Measurements from ENCODE around the gene MERTK.
"Not testable (repeated sequence)": the region's sequence is repeated elsewhere in the genome, so short reads cannot be mapped to it uniquely, and the experiment has no call there.

MERTK gene

DNA sequence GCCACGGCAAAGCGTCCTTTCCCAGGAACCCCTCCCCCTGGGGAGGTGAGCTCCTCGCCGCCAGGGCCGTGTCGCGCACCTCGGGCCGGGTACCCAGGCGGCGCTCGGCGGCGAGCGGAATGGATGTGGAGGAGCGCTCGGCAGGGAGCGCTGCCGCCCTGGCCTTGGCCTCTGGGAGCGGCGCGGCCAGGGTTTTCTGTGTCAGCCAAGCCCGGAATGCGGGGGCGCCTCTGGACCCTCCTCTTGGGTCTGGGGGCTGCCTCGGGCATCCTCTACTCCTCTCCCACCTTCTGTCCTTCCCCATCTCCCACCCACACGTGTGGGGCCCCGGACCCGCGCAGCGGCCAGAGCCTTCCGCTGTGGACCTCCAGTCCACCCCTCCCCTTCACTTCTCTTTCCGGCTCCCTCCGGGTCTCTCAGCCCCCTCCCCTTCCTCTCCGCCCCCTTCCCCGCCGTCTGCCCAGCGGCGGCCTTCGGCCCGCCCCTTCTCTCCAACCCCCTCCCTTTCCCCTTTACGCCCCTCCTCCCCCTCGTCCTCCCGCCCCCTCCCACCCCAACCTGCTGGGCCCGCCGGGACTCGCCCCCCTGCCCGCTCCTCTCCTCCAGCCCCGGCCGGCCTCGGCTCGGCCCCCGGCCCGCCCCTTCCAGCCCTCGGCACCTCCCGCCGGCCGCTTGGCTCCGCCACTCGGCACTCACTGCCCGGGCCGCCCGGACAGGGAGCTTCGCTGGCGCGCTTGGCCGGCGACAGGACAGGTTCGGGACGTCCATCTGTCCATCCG, at the start of gene MERTK:
MERTK (plus strand) TSS at position 684 of the 779 bp plus-strand sequence. CDS start 129 bp downstream, outside the sequence.
- TF ChIP-seq, protein P1, sequence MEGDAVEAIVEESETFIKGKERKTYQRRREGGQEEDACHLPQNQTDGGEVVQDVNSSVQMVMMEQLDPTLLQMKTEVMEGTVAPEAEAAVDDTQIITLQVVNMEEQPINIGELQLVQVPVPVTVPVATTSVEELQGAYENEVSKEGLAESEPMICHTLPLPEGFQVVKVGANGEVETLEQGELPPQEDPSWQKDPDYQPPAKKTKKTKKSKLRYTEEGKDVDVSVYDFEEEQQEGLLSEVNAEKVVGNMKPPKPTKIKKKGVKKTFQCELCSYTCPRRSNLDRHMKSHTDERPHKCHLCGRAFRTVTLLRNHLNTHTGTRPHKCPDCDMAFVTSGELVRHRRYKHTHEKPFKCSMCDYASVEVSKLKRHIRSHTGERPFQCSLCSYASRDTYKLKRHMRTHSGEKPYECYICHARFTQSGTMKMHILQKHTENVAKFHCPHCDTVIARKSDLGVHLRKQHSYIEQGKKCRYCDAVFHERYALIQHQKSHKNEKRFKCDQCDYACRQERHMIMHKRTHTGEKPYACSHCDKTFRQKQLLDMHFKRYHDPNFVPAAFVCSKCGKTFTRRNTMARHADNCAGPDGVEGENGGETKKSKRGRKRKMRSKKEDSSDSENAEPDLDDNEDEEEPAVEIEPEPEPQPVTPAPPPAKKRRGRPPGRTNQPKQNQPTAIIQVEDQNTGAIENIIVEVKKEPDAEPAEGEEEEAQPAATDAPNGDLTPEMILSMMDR (IDR thresholded peaks at IDR 0.05; ENCODE audit: borderline replicate concordance, insufficient read depth, low read depth, low read length): peak; percentile 51
- H3K4me3 ChIP-seq (ENCODE audit: low read depth, low read length): peak within 1 kb of the TSS; percentile 42

DNA sequence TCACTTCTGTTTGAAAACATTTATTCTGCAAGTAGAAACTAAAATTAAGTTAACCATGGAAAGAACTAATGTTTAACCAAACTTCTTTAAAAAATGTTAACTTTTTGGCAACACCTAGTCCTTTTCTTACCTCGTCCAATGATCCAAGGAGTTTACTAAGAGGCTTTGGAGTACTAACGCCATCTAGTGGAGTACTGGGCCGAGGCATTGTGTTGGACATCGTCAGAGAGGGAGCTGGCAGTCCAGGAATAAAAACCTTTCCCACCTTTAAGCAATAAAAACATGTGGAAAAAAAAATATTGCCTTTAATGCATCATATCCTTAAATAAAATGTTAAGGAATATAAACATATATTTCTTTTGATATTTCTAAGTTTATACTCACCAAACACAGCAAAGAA, 47.8 kb upstream of the MERTK start:
- H3K4me3 ChIP-seq (ENCODE audit: low read depth, low read length): not testable (repeated sequence)
- TF ChIP-seq, protein P1 (IDR thresholded peaks at IDR 0.05; ENCODE audit: borderline replicate concordance, insufficient read depth, low read depth, low read length): peak; percentile 31; the same call in 1 of the 2 replicates

DNA sequence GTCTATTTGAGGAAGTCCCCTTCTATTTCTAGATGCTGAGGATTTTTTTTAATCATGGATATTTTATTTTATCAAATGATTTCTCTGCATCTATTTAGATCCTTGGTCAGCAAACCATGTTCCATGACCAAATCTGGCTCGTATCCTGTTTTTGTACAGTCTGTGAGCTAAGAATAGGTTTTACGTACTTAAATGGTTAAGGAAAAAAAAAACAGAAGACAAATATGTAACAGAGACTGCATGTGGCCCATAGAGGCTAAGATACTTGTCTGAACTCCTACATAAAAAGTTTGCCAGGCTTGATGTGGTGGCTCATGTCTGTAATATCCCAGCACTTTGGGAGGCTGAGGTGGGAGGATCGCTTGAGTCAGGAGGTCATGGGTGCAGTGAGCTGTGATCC, 45.9 kb upstream of the MERTK start:
- H3K4me3 ChIP-seq (ENCODE audit: low read depth, low read length): not testable (repeated sequence)

DNA sequence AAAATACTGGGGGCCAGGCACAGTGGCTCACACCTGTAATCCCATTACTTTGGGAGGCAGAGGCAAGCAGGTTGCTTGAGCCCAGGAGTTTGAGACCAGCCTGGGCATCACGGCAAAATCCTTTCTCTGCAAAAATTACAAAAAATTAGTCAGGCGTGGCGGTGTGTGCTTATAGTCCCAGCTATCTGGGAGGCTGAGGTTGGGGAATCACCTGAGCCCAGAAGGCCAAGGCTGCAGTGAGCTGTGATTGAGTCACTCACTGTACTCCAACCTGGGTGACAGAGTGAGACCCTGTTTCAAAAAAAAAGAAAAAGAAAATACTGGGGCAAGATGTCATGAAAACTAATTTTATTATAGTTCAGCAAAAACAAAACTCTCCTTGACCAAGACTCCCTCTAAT, 38.4 kb upstream of the MERTK start:
- H3K4me3 ChIP-seq (ENCODE audit: low read depth, low read length): not testable (repeated sequence)

DNA sequence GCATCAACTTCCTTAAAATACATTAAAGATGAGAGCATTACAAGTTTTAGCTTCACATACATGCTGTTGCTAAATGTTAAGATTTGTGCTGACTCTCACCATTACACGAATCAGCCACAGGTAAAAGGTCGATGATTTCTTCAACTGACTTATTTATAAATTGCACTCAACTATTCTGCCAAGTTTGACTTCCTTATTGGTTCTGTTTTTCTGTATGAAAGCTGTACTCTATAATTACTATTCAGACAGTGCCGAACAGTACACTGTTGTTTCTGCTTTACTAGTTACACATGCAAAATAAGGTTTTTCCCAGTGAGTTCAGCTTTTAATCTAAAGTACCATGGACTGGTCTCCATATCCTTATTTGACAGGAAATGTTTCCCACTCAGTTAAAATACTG, 33.3 kb upstream of the MERTK start:
- not testable (repeated sequence) for H3K4me3 ChIP-seq (ENCODE audit: low read depth, low read length)

DNA sequence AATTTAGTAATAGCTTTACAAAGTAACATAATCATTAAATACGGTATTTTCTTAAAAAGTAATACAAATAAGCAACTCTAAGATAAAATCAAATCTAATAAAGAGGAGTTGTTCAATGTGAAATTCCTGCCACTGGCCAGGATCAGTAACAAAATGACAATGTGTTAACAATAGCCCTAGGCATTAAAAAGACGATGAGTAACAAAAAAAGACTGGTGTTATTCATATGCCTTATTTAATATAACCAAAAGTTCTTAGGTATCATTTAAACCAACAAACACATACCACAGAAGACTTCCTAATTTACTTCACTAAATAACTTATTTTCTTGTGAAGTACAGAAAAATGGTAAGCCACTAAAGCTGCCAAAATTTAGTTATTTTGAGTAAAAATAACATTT, 25.6 kb upstream of the MERTK start:
- H3K4me3 ChIP-seq (ENCODE audit: low read depth, low read length): not testable (repeated sequence)

DNA sequence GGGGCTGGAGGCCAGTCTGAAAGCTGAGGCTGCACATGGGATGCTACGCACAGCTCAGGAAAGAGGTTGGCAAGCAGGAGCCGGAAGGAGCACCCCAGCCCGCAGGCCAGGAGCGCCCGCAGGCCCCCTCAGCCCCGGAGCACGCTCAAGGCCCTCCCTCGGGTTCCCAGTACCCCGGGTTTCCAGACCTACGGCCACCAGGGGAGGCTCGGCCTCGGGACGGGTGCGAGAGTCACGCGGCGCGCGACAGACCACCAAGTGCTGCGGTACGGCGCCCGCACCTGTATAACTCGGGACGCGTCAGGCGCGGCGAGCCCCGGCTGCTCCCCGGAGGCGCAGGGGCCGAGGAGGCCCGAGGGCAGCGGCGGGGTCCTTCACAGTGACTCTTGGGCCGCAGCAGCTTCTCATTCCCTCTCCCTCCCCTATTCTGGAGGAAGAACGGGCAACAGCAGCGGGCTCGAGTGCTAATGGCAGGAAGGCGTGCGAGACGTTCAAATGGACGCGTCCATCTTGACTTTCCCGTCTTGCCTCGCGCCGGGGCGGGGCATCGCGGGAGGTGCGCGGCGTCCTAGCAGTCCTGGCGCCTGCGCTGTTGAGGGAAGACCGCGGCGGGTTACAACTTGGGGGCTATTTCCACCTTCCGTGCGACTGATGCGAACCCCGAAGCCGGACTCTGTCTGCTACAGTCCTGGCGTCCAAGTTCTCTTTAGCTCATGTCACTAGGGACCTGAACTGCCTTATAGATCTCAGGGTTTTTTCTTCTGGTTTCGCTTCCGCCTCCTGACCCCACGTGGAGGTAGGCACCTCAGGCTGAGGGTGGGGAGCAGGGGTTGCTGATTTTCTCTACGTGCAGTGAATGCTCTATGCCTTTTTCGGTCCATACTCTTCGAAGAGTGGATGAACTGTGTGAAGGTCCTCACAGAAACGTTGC, 14.5 kb upstream of the MERTK start, which contains the start of gene ANAPC1:
ANAPC1 (minus strand) TSS at position 533 of the 931 bp plus-strand sequence. CDS start 3,368 bp downstream, outside the sequence.
- TF ChIP-seq, protein P1 (IDR thresholded peaks at IDR 0.05; ENCODE audit: borderline replicate concordance, insufficient read depth, low read depth, low read length): no peak

DNA sequence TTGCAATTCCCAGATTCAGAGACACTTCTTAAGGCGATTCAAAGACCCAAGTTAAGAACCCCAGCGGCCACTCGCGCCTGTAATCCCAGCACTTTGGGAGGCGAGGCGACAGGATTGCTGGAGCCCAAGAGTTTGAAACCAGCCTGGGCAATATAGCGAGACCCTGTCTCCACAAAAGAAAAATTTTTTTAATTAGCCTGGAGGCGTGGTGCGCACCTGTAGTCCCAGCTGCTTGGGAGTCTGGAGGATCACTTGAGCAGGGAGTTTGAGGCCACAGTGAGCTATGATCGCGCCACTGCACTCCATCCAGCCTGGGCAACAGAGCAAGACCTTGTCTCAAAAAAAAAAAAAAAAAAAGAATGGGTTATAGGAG, 13.8 kb upstream of the MERTK start:
- TF ChIP-seq, protein P1 (IDR thresholded peaks at IDR 0.05; ENCODE audit: borderline replicate concordance, insufficient read depth, low read depth, low read length): no peak
- peak overlapping the region; percentile 87 for H3K4me3 ChIP-seq (ENCODE audit: low read depth, low read length)

More for the DNA sequence above, 14.5 kb upstream of the MERTK start, which contains the start of gene ANAPC1:
- H3K4me3 ChIP-seq (ENCODE audit: low read depth, low read length): peak within 1 kb of the TSS; percentile 87

DNA sequence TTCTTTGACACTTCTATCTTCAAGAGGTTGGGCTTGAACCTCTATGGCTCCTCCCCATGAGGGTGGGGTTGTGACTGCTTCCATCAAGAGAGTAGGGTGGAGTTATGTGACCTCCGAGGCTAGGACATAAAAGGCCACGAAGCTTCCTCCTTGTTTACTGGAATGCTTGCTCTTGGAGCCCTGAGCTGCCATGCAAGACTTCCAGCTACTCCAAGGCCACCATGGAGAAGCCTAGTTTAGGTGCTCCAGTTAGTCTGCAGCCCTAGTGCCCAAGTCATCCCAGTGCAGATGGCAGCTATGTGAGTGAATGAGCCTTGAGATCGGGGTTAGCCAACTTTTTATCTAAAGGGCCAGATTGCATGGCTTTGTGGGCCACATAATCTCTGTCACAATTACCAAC, 2.4 kb upstream of the MERTK start:
- TF ChIP-seq, protein P1 (IDR thresholded peaks at IDR 0.05; ENCODE audit: borderline replicate concordance, insufficient read depth, low read depth, low read length): no peak
- no peak overlapping the region for H3K4me3 ChIP-seq (ENCODE audit: low read depth, low read length)

All from GM12875 (cell line).